NT2/D1 (cell line): ENCODE results near the gene KIF23.

ENCODE experiments used
- SUZ12 ChIP-seq: IDR thresholded peaks from 2 replicates; pipeline ENCODE4 v1.6.1; 2011; ENCODE audit not compliant: insufficient read length, insufficient read depth; ENCODE audit errors: extremely low read depth
- YY1 ChIP-seq: IDR thresholded peaks from 2 replicates; pipeline ENCODE4 v1.6.1; 2011; ENCODE audit not compliant: insufficient read length, insufficient read depth

GRCh38 chr15:69380100-69380725 lies 33.9 kb upstream of the KIF23 start:
- TF ChIP-seq YY1: no peak
- TF ChIP-seq SUZ12: no peak
